Peyer's patch (tissue), 4 donors: Measurements from ENCODE around the gene LRRC10.

Experiments used
- CTCF ChIP-seq, 6 experiments: fragments of 450-650 bp in 4 of 6; fragments of 200-600 bp in 2 of 6; sonication (generic) in 1 of 6; IDR thresholded peaks; one replicate each; pipeline ENCODE4 v1.5.1; 2017 to 2019; ENCODE audit warnings: antibody characterized with exemption in 6 of 6, mild to moderate bottlenecking in 3 of 6, moderate library complexity in 1 of 6
- POLR2A ChIP-seq, 2 donors: fragments of 450-650 bp; IDR thresholded peaks; one replicate each; pipeline ENCODE4 v1.5.1; 2017; ENCODE audit warnings: antibody characterized with exemption in 2 of 2, mild to moderate bottlenecking in 2 of 2, moderate library complexity in 2 of 2

- TF ChIP-seq CTCF (IDR thresholded peaks at IDR 0.05) (no peak), POLR2A (IDR thresholded peaks at IDR 0.05) (no peak)
Measured at GRCh38 chr12:69579029-69579428, 31.7 kb downstream of the LRRC10 start.
